ENCODE results near the gene HNRNPLL.

The HNRNPLL gene

DNA sequence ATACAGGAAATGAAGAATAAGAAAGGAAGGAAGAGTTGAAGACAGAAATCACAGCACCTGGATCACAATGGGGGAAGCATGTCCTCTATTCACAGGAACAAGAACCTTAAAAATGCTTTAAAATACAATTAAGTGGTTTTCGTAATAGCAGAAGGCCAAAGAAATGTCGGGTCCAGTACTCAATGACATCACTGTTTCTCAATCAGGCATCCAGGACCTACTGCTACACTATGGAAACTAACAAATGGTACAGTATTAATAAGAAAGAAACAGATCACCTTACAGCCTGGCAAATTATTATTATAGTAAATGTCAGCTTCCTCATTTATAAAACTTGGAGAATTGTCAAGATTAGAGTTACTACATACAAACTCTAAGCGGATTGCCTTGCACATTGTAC, 15.8 kb downstream of the HNRNPLL start:
- peaks cover 11% of the 10 kb centered on the region for H3K4me1 Mint-ChIP-seq (ENCODE audit: low read depth)
- H3K27me3 Mint-ChIP-seq = no peaks in the 10 kb centered on the region
- peaks cover 42% of the 10 kb centered on the region for H3K36me3 Mint-ChIP-seq (ENCODE audit: low read depth)
- no peak overlapping the region for H3K27ac Mint-ChIP-seq
- no peaks in the 10 kb centered on the region for H3K9me3 Mint-ChIP-seq
- H3K4me3 Mint-ChIP-seq = no peak overlapping the region

DNA sequence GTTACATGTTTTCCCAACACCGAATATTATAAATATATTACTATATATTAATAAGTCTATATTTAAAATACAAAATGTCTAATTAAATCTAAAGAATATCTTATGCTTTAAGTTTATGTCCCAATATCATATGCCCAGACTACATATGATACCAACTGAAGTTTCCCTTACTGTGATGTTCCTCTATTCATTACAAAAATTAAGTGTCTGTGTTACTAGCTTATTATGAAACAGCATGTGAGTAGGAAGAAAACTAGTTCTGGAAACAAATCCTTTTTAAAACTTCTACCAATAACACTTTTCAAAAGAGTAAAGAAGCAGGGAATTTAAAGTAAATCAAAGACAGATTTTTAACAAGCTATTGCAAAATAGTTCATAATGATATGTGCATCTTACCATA, 17.8 kb downstream of the HNRNPLL start:
- H3K4me3 Mint-ChIP-seq = no peak overlapping the region
- peaks cover 15% of the 10 kb centered on the region for H3K4me1 Mint-ChIP-seq (ENCODE audit: low read depth)
- H3K36me3 Mint-ChIP-seq (ENCODE audit: low read depth) = peaks cover 53% of the 10 kb centered on the region
- no peaks in the 10 kb centered on the region for H3K27me3 Mint-ChIP-seq
- H3K9me3 Mint-ChIP-seq = no peaks in the 10 kb centered on the region
- H3K27ac Mint-ChIP-seq = no peak overlapping the region

DNA sequence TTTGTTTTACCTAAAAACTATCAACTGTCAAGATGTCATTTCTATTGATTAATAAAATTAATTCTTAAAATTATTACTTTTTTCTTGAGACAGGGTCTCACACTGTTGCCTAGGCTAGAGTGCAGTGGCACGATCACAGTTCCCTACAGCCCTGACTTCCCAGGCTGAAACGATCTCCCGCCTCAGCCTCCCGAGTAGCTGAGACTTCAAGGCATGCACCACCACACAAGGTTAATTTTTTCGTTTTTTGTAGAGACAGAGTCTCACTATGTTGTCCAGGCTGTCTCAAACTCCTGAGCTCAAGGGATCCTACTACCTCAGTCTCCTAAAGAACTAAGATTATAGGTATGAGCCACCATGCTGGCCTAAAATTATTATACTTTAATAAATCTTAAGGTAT, 18.7 kb downstream of the HNRNPLL start:
- Mint-ChIP-seq H3K27ac (no peak overlapping the region), H3K4me3 (no peak overlapping the region), H3K4me1 (ENCODE audit: low read depth) (peaks cover 8% of the 10 kb centered on the region), H3K36me3 (ENCODE audit: low read depth) (peaks cover 47% of the 10 kb centered on the region), H3K27me3 (no peaks in the 10 kb centered on the region), H3K9me3 (no peaks in the 10 kb centered on the region)

DNA sequence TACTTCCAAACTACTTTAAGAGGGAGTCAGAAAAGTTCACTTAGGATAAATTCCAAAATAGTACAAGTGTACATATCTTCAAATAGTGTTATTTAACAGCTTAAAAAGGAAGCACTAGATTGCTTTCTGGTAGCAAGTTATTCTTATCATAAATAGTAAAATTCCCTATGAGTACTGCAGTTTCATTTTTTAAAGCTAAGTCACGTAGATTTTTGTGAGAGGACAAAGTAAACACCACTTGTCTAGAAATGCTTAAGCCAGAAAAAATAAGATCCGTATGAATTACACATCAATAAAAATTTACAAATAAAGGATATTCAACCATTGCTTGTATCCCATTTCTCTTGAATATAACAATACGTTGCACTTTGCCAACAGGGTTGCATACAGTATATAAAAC, 19.2 kb downstream of the HNRNPLL start:
- no peak overlapping the region for H3K27ac Mint-ChIP-seq
- H3K36me3 Mint-ChIP-seq (ENCODE audit: low read depth) = peaks cover 51% of the 10 kb centered on the region
- no peak overlapping the region for H3K4me3 Mint-ChIP-seq
- peaks cover 12% of the 10 kb centered on the region for H3K4me1 Mint-ChIP-seq (ENCODE audit: low read depth)
- H3K9me3 Mint-ChIP-seq = no peaks in the 10 kb centered on the region
- no peaks in the 10 kb centered on the region for H3K27me3 Mint-ChIP-seq

DNA sequence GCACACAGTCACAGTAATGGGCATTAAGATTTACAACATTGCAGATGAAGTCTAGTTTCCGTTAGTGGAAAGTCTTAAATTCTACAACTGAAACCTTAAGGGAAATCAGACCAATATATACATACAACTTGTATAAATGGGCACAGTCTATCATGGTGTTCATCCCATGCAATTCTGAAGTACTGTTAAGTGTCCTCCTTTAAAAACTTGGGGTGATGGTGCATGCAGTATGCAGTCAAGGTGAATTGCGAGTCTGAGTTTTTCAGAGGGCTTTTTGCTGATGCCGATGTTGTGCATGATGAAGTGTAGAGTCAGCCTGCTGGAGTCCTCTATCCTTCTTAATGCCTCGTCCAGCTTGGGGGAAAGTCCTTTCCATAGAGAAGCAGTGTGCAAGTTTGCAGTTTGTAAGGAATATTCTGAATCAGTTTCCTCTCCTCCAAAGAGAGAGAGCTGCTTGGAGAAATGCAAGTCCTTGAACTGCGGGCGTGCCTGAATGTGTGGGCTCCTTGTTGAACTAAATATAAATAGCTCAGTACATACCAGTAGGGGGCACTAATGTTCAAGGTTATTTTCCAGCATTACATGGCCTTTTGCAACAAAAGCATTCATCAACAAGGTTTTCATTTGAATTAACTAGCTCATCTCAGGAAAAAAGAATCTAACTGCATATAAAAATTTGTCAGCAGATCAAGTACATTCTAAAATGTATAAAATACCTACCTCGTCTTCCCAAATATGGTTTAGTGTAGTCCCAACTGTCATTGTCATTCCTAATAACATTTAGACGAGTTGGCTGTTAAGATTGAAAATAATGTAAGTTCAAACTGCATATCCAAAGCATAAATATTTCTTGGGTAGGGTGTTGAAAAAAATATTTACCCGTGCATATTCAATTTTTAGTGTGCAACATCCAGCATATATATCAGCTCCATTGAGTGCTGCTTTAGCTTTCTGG, 21.3 kb downstream of the HNRNPLL start:
- H3K27me3 Mint-ChIP-seq = no peaks in the 10 kb centered on the region
- no peaks in the 10 kb centered on the region for H3K9me3 Mint-ChIP-seq
- H3K27ac Mint-ChIP-seq = no peak overlapping the region
- peaks cover 59% of the 10 kb centered on the region for H3K36me3 Mint-ChIP-seq (ENCODE audit: low read depth)
- peaks cover 13% of the 10 kb centered on the region for H3K4me1 Mint-ChIP-seq (ENCODE audit: low read depth)
- H3K4me3 Mint-ChIP-seq = no peak overlapping the region

DNA sequence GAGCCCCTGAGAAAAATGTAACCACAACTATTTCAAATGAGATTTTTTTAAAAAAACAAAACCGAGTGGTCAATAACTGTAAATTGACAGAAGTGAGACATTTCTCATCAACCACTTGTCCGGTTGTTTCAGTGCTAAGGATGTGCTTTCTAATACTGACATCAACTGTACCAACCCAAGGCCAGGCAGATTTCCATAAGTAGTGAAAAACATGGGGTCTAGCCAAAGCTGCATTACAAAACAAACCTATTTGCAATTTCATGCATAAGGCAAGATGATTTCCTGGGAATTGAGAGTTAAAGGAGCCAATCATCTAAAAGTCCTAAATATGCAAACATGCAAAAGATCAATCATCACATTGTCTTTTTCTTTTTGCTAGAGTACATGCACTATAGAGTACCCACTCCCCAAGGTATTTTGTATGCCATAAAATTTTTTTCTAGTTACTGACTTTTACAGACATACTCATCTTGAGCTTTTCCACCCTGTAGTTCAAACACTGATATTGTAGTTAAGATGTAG, 22.6 kb downstream of the HNRNPLL start:
- Mint-ChIP-seq H3K27me3 (no peaks in the 10 kb centered on the region), H3K4me3 (no peak overlapping the region), H3K27ac (no peak overlapping the region), H3K36me3 (ENCODE audit: low read depth) (peaks cover 61% of the 10 kb centered on the region), H3K4me1 (ENCODE audit: low read depth) (peaks cover 19% of the 10 kb centered on the region), H3K9me3 (no peaks in the 10 kb centered on the region)

DNA sequence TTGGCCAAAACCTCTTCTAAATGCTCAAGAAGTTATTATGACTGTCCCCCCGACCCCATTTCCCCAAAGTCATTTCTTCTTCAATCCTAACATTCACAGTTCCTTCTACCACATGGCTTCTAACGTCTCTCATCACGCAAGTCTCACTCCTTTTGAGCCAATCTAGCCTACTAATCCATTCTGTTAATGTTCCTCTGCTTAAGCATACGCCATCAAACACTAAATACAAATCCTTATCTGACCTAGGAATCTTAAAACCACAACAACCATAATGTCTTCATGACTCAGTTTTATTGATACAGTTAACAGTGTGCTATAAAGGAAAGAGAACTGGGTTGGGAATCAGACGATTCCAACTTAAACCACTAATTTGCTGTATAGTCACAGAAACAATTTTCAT, 23.9 kb downstream of the HNRNPLL start:
- peaks cover 19% of the 10 kb centered on the region for H3K4me1 Mint-ChIP-seq (ENCODE audit: low read depth)
- H3K4me3 Mint-ChIP-seq = no peak overlapping the region
- H3K27ac Mint-ChIP-seq = peak overlapping the region; percentile 12
- peaks cover 61% of the 10 kb centered on the region for H3K36me3 Mint-ChIP-seq (ENCODE audit: low read depth)
- H3K9me3 Mint-ChIP-seq = no peaks in the 10 kb centered on the region
- H3K27me3 Mint-ChIP-seq = no peaks in the 10 kb centered on the region

DNA sequence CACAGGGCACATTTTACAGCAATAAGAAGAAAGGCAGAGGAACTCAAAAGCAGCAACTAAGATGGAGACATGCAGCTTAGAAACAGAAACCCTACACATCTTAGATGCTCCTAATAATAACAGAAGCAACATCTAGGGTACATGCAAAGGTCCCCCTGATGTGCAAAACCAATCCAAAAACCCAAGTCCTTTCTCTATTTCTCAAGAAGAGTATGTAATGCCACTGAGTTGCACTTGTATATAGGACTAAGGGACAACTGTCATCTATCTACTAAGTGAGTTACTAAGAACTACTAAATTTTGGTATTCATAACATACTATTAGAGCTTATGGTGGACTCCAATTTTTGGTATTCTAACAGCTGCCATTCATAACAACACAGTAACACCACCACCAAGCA, 28.4 kb downstream of the HNRNPLL start:
- no peak overlapping the region for H3K27ac Mint-ChIP-seq
- no peak overlapping the region for H3K4me3 Mint-ChIP-seq
- H3K9me3 Mint-ChIP-seq = no peaks in the 10 kb centered on the region
- H3K36me3 Mint-ChIP-seq (ENCODE audit: low read depth) = peaks cover 65% of the 10 kb centered on the region
- H3K4me1 Mint-ChIP-seq (ENCODE audit: low read depth) = peaks cover 25% of the 10 kb centered on the region
- no peaks in the 10 kb centered on the region for H3K27me3 Mint-ChIP-seq

DNA sequence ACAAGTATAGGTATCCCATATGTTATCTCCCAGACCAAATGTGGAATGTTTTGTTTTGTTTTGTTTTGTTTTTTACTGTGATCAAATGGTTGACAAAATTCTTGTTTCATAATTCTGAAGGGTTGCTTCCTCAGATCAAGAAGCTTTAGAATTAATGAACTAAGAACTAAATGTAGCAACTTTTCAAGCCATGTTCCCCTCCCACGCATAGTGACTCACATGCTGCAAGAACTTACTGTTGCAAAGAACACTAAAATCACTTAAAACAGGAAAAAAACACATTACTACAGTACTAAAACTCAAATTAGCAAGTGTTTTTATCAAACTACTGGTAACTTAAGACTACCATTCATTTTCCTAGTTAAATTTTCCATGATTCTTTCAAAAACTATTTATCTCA, 30.6 kb downstream of the HNRNPLL start:
- Mint-ChIP-seq H3K27me3 (no peaks in the 10 kb centered on the region), H3K36me3 (ENCODE audit: low read depth) (peaks cover 69% of the 10 kb centered on the region), H3K27ac (peak overlapping the region; percentile 76), H3K9me3 (no peaks in the 10 kb centered on the region), H3K4me1 (ENCODE audit: low read depth) (peaks cover 20% of the 10 kb centered on the region), H3K4me3 (no peak overlapping the region)

DNA sequence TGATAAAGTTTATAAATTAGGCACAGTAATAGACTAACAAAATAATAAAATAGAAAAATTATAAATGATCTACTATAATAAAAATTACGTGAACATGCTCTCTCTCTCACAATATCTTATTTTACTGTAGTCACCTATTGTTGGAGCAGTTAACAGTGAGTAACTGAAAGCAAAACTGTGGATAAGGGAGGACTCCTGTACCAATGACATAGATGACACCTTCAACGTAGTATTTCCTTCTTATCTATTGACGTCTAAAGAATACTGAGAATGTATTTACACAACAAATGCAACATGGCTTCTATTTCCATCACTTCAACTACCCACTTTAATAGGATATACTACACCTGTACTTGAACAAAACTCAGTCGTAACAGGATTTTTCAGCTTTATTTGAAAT, 31.5 kb downstream of the HNRNPLL start:
- H3K27me3 Mint-ChIP-seq = no peaks in the 10 kb centered on the region
- H3K9me3 Mint-ChIP-seq = no peaks in the 10 kb centered on the region
- H3K4me1 Mint-ChIP-seq (ENCODE audit: low read depth) = peaks cover 16% of the 10 kb centered on the region
- H3K27ac Mint-ChIP-seq = no peak overlapping the region
- H3K4me3 Mint-ChIP-seq = no peak overlapping the region
- peaks cover 67% of the 10 kb centered on the region for H3K36me3 Mint-ChIP-seq (ENCODE audit: low read depth)

DNA sequence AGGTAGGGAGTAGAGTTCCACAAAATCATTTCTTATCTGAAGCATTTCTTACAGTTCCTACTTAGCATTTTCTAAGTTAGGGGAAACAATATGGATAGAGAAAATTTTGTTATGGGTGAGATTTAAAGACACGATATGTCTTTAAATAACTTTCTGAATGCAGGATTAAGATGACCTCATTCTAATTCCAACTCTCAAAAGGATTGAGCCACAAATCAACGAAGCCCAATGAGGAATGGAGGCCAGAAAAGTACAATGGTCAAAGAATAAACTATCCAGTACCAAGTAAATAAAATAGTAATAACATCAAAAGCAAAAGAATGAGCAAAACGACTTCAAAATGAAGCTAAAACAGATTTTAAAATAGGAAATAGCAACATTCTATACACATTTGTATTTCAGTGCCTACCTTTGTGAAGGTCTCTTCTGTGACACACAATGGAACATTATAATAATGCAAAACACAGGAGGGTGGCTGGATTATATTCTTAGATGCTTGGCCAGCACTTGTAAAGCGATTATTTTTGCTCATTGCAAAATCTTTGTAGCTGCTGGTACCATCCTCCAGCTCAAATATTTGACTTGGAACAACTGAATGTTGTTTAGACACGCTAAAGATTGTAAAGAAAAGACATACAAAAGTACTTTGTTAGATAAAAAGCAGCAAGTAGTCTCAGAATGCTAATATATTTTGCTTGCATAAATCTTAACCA, 33.8 kb downstream of the HNRNPLL start:
- no peaks in the 10 kb centered on the region for H3K9me3 Mint-ChIP-seq
- no peak overlapping the region for H3K4me3 Mint-ChIP-seq
- no peaks in the 10 kb centered on the region for H3K27me3 Mint-ChIP-seq
- H3K36me3 Mint-ChIP-seq (ENCODE audit: low read depth) = peaks cover 66% of the 10 kb centered on the region
- H3K27ac Mint-ChIP-seq = no peak overlapping the region
- H3K4me1 Mint-ChIP-seq (ENCODE audit: low read depth) = peaks cover 13% of the 10 kb centered on the region

DNA sequence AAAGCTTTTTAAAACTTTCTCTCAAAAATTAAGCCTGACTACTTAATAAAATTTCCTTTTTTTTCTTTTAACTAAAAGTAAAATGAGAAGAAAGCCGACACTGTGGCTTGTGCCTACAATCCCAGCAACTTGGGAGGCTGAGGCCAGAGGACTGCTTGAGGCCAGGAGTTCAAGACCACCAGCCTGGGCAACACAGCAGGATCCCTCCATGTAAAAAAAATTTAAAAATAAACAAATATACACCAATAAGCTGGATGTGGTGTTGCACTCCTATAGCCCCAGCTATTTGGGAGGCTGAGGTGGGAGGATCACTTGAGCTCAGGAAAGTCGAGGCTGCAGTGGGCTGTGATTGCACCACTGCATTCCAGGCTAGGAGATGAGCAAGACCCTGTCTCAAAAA, 37.4 kb downstream of the HNRNPLL start:
- H3K4me1 Mint-ChIP-seq (ENCODE audit: low read depth) = no peaks in the 10 kb centered on the region
- H3K36me3 Mint-ChIP-seq (ENCODE audit: low read depth) = peaks cover 59% of the 10 kb centered on the region
- no peaks in the 10 kb centered on the region for H3K9me3 Mint-ChIP-seq
- H3K27ac Mint-ChIP-seq = no peak overlapping the region
- no peaks in the 10 kb centered on the region for H3K27me3 Mint-ChIP-seq
- no peak overlapping the region for H3K4me3 Mint-ChIP-seq

DNA sequence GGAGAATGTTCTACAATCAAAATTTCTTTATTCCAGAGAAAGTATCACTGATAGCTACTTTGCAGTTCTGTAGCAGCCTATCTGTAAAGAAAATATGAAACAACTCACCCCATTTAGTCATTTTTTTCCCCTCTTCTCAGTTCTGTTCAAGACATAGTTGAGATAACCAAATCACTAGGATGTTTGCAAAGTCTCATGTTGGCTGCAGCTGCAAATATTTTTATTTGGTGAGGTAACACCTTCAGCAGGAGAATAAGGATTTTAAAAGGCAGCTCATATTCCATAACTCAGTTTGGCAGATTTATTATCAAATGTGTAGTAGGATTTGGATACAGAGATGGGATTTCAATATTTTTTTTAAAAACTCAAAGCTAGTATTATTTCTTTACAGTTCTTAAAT, 41.0 kb downstream of the HNRNPLL start:
- no peaks in the 10 kb centered on the region for H3K27me3 Mint-ChIP-seq
- no peak overlapping the region for H3K4me3 Mint-ChIP-seq
- no peaks in the 10 kb centered on the region for H3K9me3 Mint-ChIP-seq
- no peak overlapping the region for H3K27ac Mint-ChIP-seq
- peaks cover 42% of the 10 kb centered on the region for H3K36me3 Mint-ChIP-seq (ENCODE audit: low read depth)
- H3K4me1 Mint-ChIP-seq (ENCODE audit: low read depth) = no peaks in the 10 kb centered on the region

DNA sequence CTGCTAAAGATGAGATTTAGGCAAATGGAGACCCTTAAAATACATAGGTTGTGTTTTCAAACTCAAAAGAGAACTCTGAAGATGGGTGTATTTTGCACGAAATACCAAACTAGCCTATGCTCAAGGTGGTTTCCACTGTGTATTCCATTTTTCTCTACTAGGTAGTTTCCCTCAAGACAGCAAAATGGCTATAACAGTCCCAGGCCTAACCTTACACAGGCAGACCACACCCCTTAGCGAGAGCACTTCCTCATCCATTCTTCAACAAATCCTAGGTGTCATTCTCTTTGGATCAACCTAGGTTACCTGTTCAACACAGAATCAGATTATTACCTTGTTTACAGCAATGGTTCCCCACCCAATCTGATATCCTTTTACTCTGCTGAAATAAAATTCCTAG, 42.6 kb downstream of the HNRNPLL start:
- H3K36me3 Mint-ChIP-seq (ENCODE audit: low read depth) = peaks cover 30% of the 10 kb centered on the region

DNA sequence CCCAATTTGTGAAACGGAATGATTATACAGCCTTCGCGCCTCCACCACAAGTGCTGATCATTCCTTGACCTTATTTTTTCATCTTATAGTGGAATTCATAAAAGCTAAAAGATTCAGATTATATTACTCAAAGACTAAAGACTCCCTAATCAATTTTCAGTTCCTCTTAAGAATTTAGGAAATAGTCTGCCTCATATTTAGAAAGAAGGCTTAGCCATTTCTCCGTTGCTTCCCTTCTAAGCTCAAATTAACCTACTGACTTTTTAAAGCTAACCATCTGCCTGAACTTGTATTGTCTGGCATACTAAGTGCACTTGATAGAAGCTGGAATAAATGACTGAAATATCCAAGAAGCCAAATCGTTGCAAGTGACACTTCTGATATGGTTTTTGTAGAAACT, 44.7 kb downstream of the HNRNPLL start:
- H3K9me3 Mint-ChIP-seq = no peaks in the 10 kb centered on the region
- H3K36me3 Mint-ChIP-seq (ENCODE audit: low read depth) = peaks cover 23% of the 10 kb centered on the region
- H3K4me1 Mint-ChIP-seq (ENCODE audit: low read depth) = peaks cover 2% of the 10 kb centered on the region
- H3K27me3 Mint-ChIP-seq = no peaks in the 10 kb centered on the region
- no peak overlapping the region for H3K4me3 Mint-ChIP-seq
- H3K27ac Mint-ChIP-seq = no peak overlapping the region

More for the DNA sequence above, 42.6 kb downstream of the HNRNPLL start:
- H3K9me3 Mint-ChIP-seq = no peaks in the 10 kb centered on the region
- H3K27me3 Mint-ChIP-seq = no peaks in the 10 kb centered on the region
- H3K4me1 Mint-ChIP-seq (ENCODE audit: low read depth) = no peaks in the 10 kb centered on the region
- no peak overlapping the region for H3K4me3 Mint-ChIP-seq
- H3K27ac Mint-ChIP-seq = no peak overlapping the region

Measured in stimulated activated naive CD8-positive, alpha-beta T cell treated with anti-CD3 and anti-CD28 coated beads, Interleukin-15, Interleukin-2, amounts not matched to agents 100 ng/mL and 50 ng/mL, for 24 hours (primary cell).